ENCODE results near the gene ZFP92.
"Not testable (repeated sequence)": the region's sequence is repeated elsewhere in the genome, so short reads cannot be mapped to it uniquely, and the experiment has no call there.

Gene ZFP92

GRCh38 chrX:153387345-153387744 lies 23.9 kb upstream of the ZFP92 start:
- no peak for DNase-seq (ENCODE audit: low read depth, low spot score)

- no peak for DNase-seq (ENCODE audit: low read depth, low spot score)
Observed at GRCh38 chrX:153387987-153388721, 23.1 kb upstream of the ZFP92 start.

GRCh38 chrX:153388722-153389459 lies 22.4 kb upstream of the ZFP92 start:
- DNase-seq (ENCODE audit: low read depth, low spot score) = no peak

GRCh38 chrX:153389460-153389768 lies 21.9 kb upstream of the ZFP92 start:
- not testable (repeated sequence) for DNase-seq (ENCODE audit: low read depth, low spot score)

- DNase-seq (ENCODE audit: low read depth, low spot score) = no peak
Observed at GRCh38 chrX:153392642-153393321, 18.5 kb upstream of the ZFP92 start.

- DNase-seq (ENCODE audit: low read depth, low spot score) = no peak
Observed at GRCh38 chrX:153394612-153395011, 16.7 kb upstream of the ZFP92 start.

GRCh38 chrX:153395613-153396319 lies 15.5 kb upstream of the ZFP92 start:
- no peak for DNase-seq (ENCODE audit: low read depth, low spot score)

- DNase-seq (ENCODE audit: low read depth, low spot score) = no peak
Observed at GRCh38 chrX:153396320-153397195, 14.7 kb upstream of the ZFP92 start.

- DNase-seq (ENCODE audit: low read depth, low spot score) = no peak
Observed at GRCh38 chrX:153397256-153397960, 13.9 kb upstream of the ZFP92 start.

GRCh38 chrX:153398275-153398960 lies 12.9 kb upstream of the ZFP92 start:
- no peak for DNase-seq (ENCODE audit: low read depth, low spot score)

- peak; percentile 9 for DNase-seq (ENCODE audit: low read depth, low spot score)
Observed at GRCh38 chrX:153400146-153401132, 10.8 kb upstream of the ZFP92 start.

GRCh38 chrX:153401133-153401764 lies 10.0 kb upstream of the ZFP92 start, which contains the start of gene PNMA6E:
TSS of gene PNMA6E (minus strand) at chrX:153401350. CDS start at chrX:153398849, 2,501 bp downstream.
- DNase-seq (ENCODE audit: low read depth, low spot score) = no peak

GRCh38 chrX:153404333-153404732 lies 6.9 kb upstream of the ZFP92 start:
- not testable (repeated sequence) for DNase-seq (ENCODE audit: low read depth, low spot score)

GRCh38 chrX:153405426-153405825 lies 5.8 kb upstream of the ZFP92 start:
- DNase-seq (ENCODE audit: low read depth, low spot score) = no peak

- no peak for DNase-seq (ENCODE audit: low read depth, low spot score)
Observed at GRCh38 chrX:153406011-153406410, 5.3 kb upstream of the ZFP92 start.

- DNase-seq (ENCODE audit: low read depth, low spot score) = no peak
Observed at GRCh38 chrX:153406903-153407302, 4.4 kb upstream of the ZFP92 start.

GRCh38 chrX:153407736-153408135 lies 3.5 kb upstream of the ZFP92 start:
- no peak for DNase-seq (ENCODE audit: low read depth, low spot score)

GRCh38 chrX:153408221-153408721 lies 3.0 kb upstream of the ZFP92 start:
- DNase-seq (ENCODE audit: low read depth, low spot score) = no peak

All from activated CD4-positive, CD25-positive, alpha-beta regulatory T cell treated with anti-CD3 and anti-CD28 coated beads, Interleukin-2, amount 50 U/mL, for 16 hours (primary cell).